ENCODE measurements around the gene ERCC4. TPM values are rescaled to one million over a fixed set of nuclear protein-coding genes. Genes with fewer than 3 reads are reported as not detected.

Gene ERCC4
- total and polyA plus RNA-seq, 4 experiments from 2014 or later = 11.5 to 15.9 (median 14.0) TPM

DNA sequence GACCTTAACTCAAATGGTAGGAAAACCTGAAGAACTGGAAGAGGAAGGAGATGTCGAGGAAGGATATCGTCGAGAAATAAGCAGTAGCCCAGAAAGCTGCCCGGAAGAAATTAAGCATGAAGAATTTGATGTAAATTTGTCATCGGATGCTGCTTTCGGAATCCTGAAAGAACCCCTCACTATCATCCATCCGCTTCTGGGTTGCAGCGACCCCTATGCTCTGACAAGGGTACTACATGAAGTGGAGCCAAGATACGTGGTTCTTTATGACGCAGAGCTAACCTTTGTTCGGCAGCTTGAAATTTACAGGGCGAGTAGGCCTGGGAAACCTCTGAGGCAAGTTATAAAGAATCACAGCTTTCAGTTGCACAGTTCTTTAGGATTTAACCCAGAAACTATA is 15.5 kb downstream of the ERCC4 start:
- peaks cover 55 to 59% of the 10 kb centered on the region in 2 donors for H3K36me3 Mint-ChIP-seq
- peaks cover 0 to 4% (median 2%) of the 10 kb centered on the region in 4 donors for H3K4me1 Mint-ChIP-seq
- POLR2A ChIA-PET (ENCODE audit: partially characterized antibody) = no interaction called here
- H3K4me3 ChIP-seq (ENCODE audit: low read length in 2 of 2) = no peak overlapping the region
- CTCF ChIA-PET (ENCODE audit: partially characterized antibody) = interaction anchor here (1.0 to 1.6 kb wide), 3 partner anchors 10 to 15 kb away, joined by 4 to 5 read pairs (median 4); partner anchors contain the start of gene ERCC4
- H3K36me3 ChIP-seq (ENCODE audit: insufficient read depth, low read length) = peaks cover 6% of the 10 kb centered on the region
- H3K27me3 Mint-ChIP-seq = no peaks in the 10 kb centered on the region
- H3K27ac Mint-ChIP-seq = no peak overlapping the region
- peak in 1 of 5 donors; percentile 14 for DNase-seq
- H3K9me3 ChIP-seq (ENCODE audit: control insufficient read depth in 1 of 2, low read length in 2 of 2) = no peaks in the 10 kb centered on the region
- H3K4me3 Mint-ChIP-seq = no peak overlapping the region
- H3K9me3 Mint-ChIP-seq = no peaks in the 10 kb centered on the region
- H3K27me3 ChIP-seq (ENCODE audit: insufficient read depth, low read length) = no peaks in the 10 kb centered on the region
- intact Hi-C loops (cut with micrococcal nuclease) = no loop called here
- no peak overlapping the region for H3K27ac ChIP-seq (ENCODE audit: low read depth, low read length)
- no peaks in the 10 kb centered on the region for H3K4me1 ChIP-seq (ENCODE audit: insufficient read depth, low read length)

DNA sequence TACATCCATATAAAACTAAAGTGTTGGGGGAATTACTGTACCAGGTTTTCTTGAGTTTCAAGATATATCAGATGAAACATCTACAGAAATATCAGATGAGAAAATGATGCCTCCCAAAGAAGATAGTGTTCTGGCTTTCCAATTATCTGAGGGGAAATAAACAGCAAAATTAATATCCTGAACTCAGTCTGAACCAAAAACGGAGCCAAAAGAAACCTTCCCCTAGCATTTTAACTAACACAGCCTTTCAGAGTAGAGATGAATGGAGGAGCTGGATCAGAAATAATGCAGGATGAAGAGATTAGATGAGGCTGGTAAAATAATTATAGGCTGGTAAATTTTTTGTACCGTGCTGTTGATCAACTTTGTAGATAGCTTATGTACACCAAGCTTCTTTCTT is 16.2 kb downstream of the ERCC4 start:
- H3K36me3 ChIP-seq (ENCODE audit: insufficient read depth, low read length) = peaks cover 6% of the 10 kb centered on the region

DNA sequence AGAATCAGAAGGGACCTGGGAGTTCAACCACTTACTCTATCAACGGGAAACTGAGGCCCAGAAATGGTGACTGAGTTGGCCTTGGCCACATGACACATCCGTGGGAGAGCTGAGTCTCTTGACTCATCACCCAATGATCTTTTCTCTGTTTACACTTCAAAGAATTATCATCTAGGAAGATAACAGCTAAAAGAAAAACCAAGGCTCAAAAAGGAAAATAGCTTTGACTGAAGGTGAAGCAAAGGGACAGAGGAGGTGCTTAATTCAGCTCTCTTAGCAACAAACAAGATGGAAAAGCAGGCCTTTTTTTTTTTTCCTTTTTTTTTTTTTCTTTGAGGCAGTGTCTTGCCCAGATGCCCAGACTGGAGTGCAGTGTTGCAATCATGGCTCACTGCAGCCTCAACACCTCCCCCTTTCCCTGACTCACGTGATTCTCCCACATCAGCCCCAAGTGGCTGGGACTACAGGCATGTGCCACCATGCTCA is 16.7 kb downstream of the ERCC4 start:
- ChIA-PET CTCF (ENCODE audit: partially characterized antibody) (interaction anchor here (1.6 kb wide), 2 partner anchors 13 to 17 kb away, joined by 4 read pairs; partner anchors contain the start of gene ERCC4), POLR2A (ENCODE audit: partially characterized antibody) (no interaction called here)
- peaks cover 6% of the 10 kb centered on the region for H3K36me3 ChIP-seq (ENCODE audit: insufficient read depth, low read length)
- H3K27me3 ChIP-seq (ENCODE audit: insufficient read depth, low read length) = no peaks in the 10 kb centered on the region
- H3K4me1 ChIP-seq (ENCODE audit: insufficient read depth, low read length) = no peaks in the 10 kb centered on the region
- no peak overlapping the region for H3K27ac ChIP-seq (ENCODE audit: low read depth, low read length)
- no peak overlapping the region for H3K4me3 Mint-ChIP-seq
- H3K4me1 Mint-ChIP-seq = peaks cover 0 to 4% (median 2%) of the 10 kb centered on the region in 4 donors
- no peak for DNase-seq
- no peaks in the 10 kb centered on the region for H3K27me3 Mint-ChIP-seq
- H3K9me3 Mint-ChIP-seq = no peaks in the 10 kb centered on the region
- H3K27ac Mint-ChIP-seq = peak overlapping the region in 1 of 7 donors; percentile 33
- no peak overlapping the region for H3K4me3 ChIP-seq (ENCODE audit: low read length in 2 of 2)
- no peaks in the 10 kb centered on the region for H3K9me3 ChIP-seq (ENCODE audit: control insufficient read depth in 1 of 2, low read length in 2 of 2)
- peaks cover 58 to 60% of the 10 kb centered on the region in 2 donors for H3K36me3 Mint-ChIP-seq
- intact Hi-C loops (cut with micrococcal nuclease) = no loop called here

More for the DNA sequence above, 16.2 kb downstream of the ERCC4 start:
- POLR2A ChIA-PET (ENCODE audit: partially characterized antibody) = no interaction called here
- H3K4me1 Mint-ChIP-seq = peaks cover 0 to 4% (median 2%) of the 10 kb centered on the region in 4 donors
- CTCF ChIA-PET (ENCODE audit: partially characterized antibody) = interaction anchor here (1.0 to 1.6 kb wide), 4 partner anchors 11 to 16 kb away, joined by 4 to 5 read pairs (median 4); partner anchors contain the start of gene ERCC4
- H3K4me3 Mint-ChIP-seq = no peak overlapping the region
- H3K27ac Mint-ChIP-seq = no peak overlapping the region
- H3K27me3 Mint-ChIP-seq = no peaks in the 10 kb centered on the region
- Histone ChIP-seq H3K4me3 (ENCODE audit: low read length in 2 of 2) (no peak overlapping the region), H3K4me1 (ENCODE audit: insufficient read depth, low read length) (no peaks in the 10 kb centered on the region), H3K27ac (ENCODE audit: low read depth, low read length) (no peak overlapping the region), H3K27me3 (ENCODE audit: insufficient read depth, low read length) (no peaks in the 10 kb centered on the region), H3K9me3 (ENCODE audit: control insufficient read depth in 1 of 2, low read length in 2 of 2) (no peaks in the 10 kb centered on the region)
- no peak for DNase-seq
- peaks cover 55 to 56% of the 10 kb centered on the region in 2 donors for H3K36me3 Mint-ChIP-seq
- H3K9me3 Mint-ChIP-seq = no peaks in the 10 kb centered on the region
- intact Hi-C loops (cut with micrococcal nuclease) = no loop called here

DNA sequence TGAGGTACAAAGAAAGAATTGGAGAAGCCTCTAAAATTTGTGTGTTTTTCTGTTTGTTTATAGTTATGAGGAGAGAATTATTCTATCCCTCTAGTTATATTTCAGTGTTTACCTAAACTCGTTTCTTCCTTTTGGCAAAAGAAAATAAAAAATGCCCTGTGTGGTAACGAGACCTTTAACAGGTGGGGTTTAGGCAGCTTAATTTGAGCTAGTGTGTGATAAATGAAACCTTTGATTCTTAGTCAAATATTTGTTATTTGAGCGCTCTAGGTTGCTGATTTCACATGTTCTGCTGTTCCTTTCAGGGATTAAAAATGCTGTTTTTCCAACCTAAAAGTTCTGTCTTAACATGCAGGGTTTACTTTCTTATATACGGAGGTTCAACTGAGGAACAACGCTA is 17.5 kb downstream of the ERCC4 start:
- intact Hi-C loops (cut with micrococcal nuclease) = no loop called here
- CTCF ChIA-PET (ENCODE audit: partially characterized antibody) = interaction anchor here (1.0 to 1.6 kb wide), 2 partner anchors 14 to 18 kb away, joined by 4 read pairs; partner anchors contain the start of gene ERCC4

DNA sequence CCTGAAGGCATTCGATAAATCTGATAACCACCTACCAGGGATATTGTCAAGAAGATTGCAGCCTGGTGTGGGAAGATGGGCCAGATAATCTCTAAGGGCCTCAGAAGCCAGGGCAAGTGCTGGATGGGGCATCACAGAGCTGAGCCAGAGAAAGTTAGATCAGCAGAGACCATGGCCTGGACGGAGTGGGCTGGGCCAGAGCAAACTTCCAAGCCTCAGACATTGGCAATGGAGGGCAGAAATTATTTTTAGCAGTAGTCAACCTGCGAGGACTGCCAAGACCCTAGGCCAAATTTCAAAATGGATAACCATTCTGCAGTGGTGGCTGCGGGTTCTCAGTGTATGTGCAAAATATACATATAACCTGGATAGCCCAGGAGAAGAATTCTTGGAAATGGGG is 18.5 kb downstream of the ERCC4 start:
- H3K36me3 ChIP-seq (ENCODE audit: insufficient read depth, low read length) = peaks cover 6% of the 10 kb centered on the region
- ChIA-PET CTCF (ENCODE audit: partially characterized antibody) (interaction anchor here (1.0 kb wide), 1 partner anchor 19 kb away, joined by 4 read pairs; the partner anchor contains the start of gene ERCC4), POLR2A (ENCODE audit: partially characterized antibody) (no interaction called here)
- H3K4me3 ChIP-seq (ENCODE audit: low read length in 2 of 2) = no peak overlapping the region
- intact Hi-C loops (cut with micrococcal nuclease) = no loop called here
- no peaks in the 10 kb centered on the region for H3K27me3 ChIP-seq (ENCODE audit: insufficient read depth, low read length)
- no peak for DNase-seq
- H3K9me3 Mint-ChIP-seq = no peaks in the 10 kb centered on the region
- peaks cover 0 to 4% (median 2%) of the 10 kb centered on the region in 4 donors for H3K4me1 Mint-ChIP-seq
- H3K27me3 Mint-ChIP-seq = no peaks in the 10 kb centered on the region
- H3K27ac Mint-ChIP-seq = no peak overlapping the region
- H3K27ac ChIP-seq (ENCODE audit: low read depth, low read length) = no peak overlapping the region
- no peaks in the 10 kb centered on the region for H3K4me1 ChIP-seq (ENCODE audit: insufficient read depth, low read length)
- peaks cover 60 to 67% of the 10 kb centered on the region in 2 donors for H3K36me3 Mint-ChIP-seq
- no peak overlapping the region for H3K4me3 Mint-ChIP-seq
- no peaks in the 10 kb centered on the region for H3K9me3 ChIP-seq (ENCODE audit: control insufficient read depth in 1 of 2, low read length in 2 of 2)

More for the DNA sequence above, 17.5 kb downstream of the ERCC4 start:
- H3K27me3 ChIP-seq (ENCODE audit: insufficient read depth, low read length) = no peaks in the 10 kb centered on the region
- no peaks in the 10 kb centered on the region for H3K9me3 ChIP-seq (ENCODE audit: control insufficient read depth in 1 of 2, low read length in 2 of 2)
- Mint-ChIP-seq H3K36me3 (peaks cover 58 to 60% of the 10 kb centered on the region in 2 donors), H3K4me1 (peaks cover 0 to 4% (median 2%) of the 10 kb centered on the region in 4 donors), H3K9me3 (no peaks in the 10 kb centered on the region), H3K27ac (no peak overlapping the region), H3K27me3 (no peaks in the 10 kb centered on the region), H3K4me3 (no peak overlapping the region)
- no peak for DNase-seq
- no peaks in the 10 kb centered on the region for H3K4me1 ChIP-seq (ENCODE audit: insufficient read depth, low read length)
- peaks cover 6% of the 10 kb centered on the region for H3K36me3 ChIP-seq (ENCODE audit: insufficient read depth, low read length)
- H3K4me3 ChIP-seq (ENCODE audit: low read length in 2 of 2) = no peak overlapping the region
- no peak overlapping the region for H3K27ac ChIP-seq (ENCODE audit: low read depth, low read length)
- POLR2A ChIA-PET (ENCODE audit: partially characterized antibody) = no interaction called here

DNA sequence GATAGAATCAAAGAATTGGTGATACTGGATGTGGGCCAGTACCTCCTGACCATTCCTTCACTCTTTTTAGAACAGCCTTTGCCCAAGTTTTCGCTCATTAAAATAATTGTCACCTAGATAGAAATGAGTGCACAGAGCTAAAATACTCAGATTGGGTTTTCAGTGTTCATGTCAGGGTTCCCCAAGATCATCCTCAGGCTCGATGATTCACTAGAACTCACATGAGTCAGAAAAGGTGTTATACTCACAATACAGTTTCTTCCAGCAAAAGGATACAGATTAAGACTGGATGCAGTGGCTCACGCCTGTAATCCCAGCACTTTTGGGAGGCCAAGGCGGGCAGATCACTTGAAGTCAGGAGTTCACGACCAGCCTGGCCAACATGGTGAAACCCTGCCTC is 19.9 kb downstream of the ERCC4 start:
- Histone ChIP-seq H3K36me3 (ENCODE audit: insufficient read depth, low read length) (peaks cover 6% of the 10 kb centered on the region), H3K27me3 (ENCODE audit: insufficient read depth, low read length) (no peaks in the 10 kb centered on the region), H3K9me3 (ENCODE audit: control insufficient read depth in 1 of 2, low read length in 2 of 2) (no peaks in the 10 kb centered on the region), H3K27ac (ENCODE audit: low read depth, low read length) (no peak overlapping the region), H3K4me3 (ENCODE audit: low read length in 2 of 2) (no peak overlapping the region), H3K4me1 (ENCODE audit: insufficient read depth, low read length) (no peaks in the 10 kb centered on the region)
- Mint-ChIP-seq H3K36me3 (peaks cover 54 to 61% of the 10 kb centered on the region in 2 donors), H3K27ac (peak overlapping the region in 1 of 7 donors; percentile 36), H3K27me3 (no peaks in the 10 kb centered on the region), H3K4me1 (peaks cover 0 to 4% (median 2%) of the 10 kb centered on the region in 4 donors), H3K9me3 (no peaks in the 10 kb centered on the region), H3K4me3 (no peak overlapping the region)
- no peak for DNase-seq
- intact Hi-C loops (cut with micrococcal nuclease) = no loop called here
- POLR2A ChIA-PET (ENCODE audit: partially characterized antibody) = no interaction called here
- CTCF ChIA-PET (ENCODE audit: partially characterized antibody) = interaction anchor here (1.8 kb wide), 1 partner anchor 20 kb away, joined by 7 read pairs; the partner anchor contains the start of gene ERCC4

DNA sequence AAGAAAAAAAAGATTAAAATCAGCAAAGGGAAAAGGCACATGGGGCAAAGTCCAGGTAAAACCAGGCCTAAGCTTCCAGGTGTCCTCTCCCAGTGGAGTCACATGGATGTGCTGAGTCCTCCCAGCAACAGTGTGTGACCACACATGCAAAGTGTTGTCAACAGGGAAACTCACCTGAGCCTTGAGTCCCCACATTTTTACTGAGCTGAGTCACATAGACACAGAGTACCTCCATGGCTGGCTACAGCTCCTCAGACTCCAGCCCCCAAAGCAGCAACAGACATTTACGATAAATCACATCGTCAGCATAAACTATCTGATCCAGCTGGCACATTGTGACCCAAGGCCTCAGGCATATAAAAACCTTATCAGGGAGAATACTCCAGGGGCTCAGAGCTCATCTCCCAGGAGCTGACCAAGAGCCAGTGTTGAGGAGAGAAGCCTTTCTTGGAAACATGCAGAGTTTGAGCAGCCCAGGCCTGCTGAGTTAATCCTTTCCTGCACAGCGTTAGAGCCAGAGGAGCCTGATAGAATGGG is 20.5 kb downstream of the ERCC4 start:
- Histone ChIP-seq H3K36me3 (ENCODE audit: insufficient read depth, low read length) (peaks cover 4% of the 10 kb centered on the region), H3K4me1 (ENCODE audit: insufficient read depth, low read length) (no peaks in the 10 kb centered on the region), H3K9me3 (ENCODE audit: control insufficient read depth in 1 of 2, low read length in 2 of 2) (no peaks in the 10 kb centered on the region), H3K27me3 (ENCODE audit: insufficient read depth, low read length) (no peaks in the 10 kb centered on the region), H3K4me3 (ENCODE audit: low read length in 2 of 2) (no peak overlapping the region), H3K27ac (ENCODE audit: low read depth, low read length) (no peak overlapping the region)
- no peak overlapping the region for H3K4me3 Mint-ChIP-seq
- ChIA-PET POLR2A (ENCODE audit: partially characterized antibody) (no interaction called here), CTCF (ENCODE audit: partially characterized antibody) (interaction anchor here (1.8 kb wide), 1 partner anchor 21 kb away, joined by 7 read pairs; the partner anchor contains the start of gene ERCC4)
- H3K4me1 Mint-ChIP-seq = peaks cover 0 to 4% (median 2%) of the 10 kb centered on the region in 4 donors
- no peak for DNase-seq
- peaks cover 54 to 60% of the 10 kb centered on the region in 2 donors for H3K36me3 Mint-ChIP-seq
- no peaks in the 10 kb centered on the region for H3K9me3 Mint-ChIP-seq
- intact Hi-C loops (cut with micrococcal nuclease) = no loop called here
- H3K27me3 Mint-ChIP-seq = no peaks in the 10 kb centered on the region
- peak overlapping the region in 1 of 7 donors; percentile 75 for H3K27ac Mint-ChIP-seq
